Gastrocnemius medialis (tissue), 4 donors: Measurements from ENCODE around the gene TEX12. TPM values are rescaled to one million over a fixed set of nuclear protein-coding genes. Genes with fewer than 3 reads are reported as not detected.
"Not testable (repeated sequence)": the region's sequence is repeated elsewhere in the genome, so short reads cannot be mapped to it uniquely, and the experiment has no call there.

ENCODE experiments used
- ATAC-seq, 2 donors: fragments of 150-250 bp; one replicate each; pipeline ENCODE4 v1.9.1; 2016
- DNase-seq, 2 donors: peaks; one replicate each; pipeline ENCODE4 v3.0.0-alpha.2; 2019
- H3K27ac ChIP-seq, 4 donors: fragments of 200-600 bp; sonication (generic); 1 replicate in 1 of 4; 2 replicates in 3 of 4; pipeline ENCODE4 v1.5.1; 2016 to 2018; ENCODE audit warnings: mild to moderate bottlenecking in 2 of 4, moderate library complexity in 1 of 4
- H3K27me3 ChIP-seq, 3 donors: fragments of 200-600 bp; sonication (generic) in 2 of 3; 1 replicate in 1 of 3; 2 replicates in 2 of 3; pipeline versions ENCODE4 v1.5.1 to v1.6.0; 2016 to 2019; ENCODE audit warnings: mild to moderate bottlenecking in 1 of 3, moderate library complexity in 1 of 3
- H3K36me3 ChIP-seq, 2 donors: fragments of 200-600 bp; sonication (generic) in 1 of 2; one replicate each; pipeline ENCODE4 v1.5.1; 2017 to 2018
- H3K4me1 ChIP-seq, 2 donors: fragments of 200-600 bp; sonication (generic) in 1 of 2; one replicate each; pipeline ENCODE4 v1.5.1; 2016 to 2017; ENCODE audit warnings: mild to moderate bottlenecking in 2 of 2
- H3K4me3 ChIP-seq, 4 donors: fragments of 200-600 bp; sonication (generic) in 3 of 4; 1 replicate in 1 of 4; 2 replicates in 3 of 4; pipeline ENCODE4 v1.5.1; 2016 to 2019; ENCODE audit warnings: mild to moderate bottlenecking in 2 of 4
- H3K9me3 ChIP-seq, 3 donors: fragments of 200-600 bp; sonication (generic) in 2 of 3; 1 replicate in 1 of 3; 2 replicates in 2 of 3; pipeline ENCODE4 v1.5.1; 2016 to 2019
- POLR2A ChIP-seq, 2 donors: fragments of 450-650 bp; IDR thresholded peaks; one replicate each; pipeline ENCODE4 v1.6.1; 2017; ENCODE audit warnings: antibody characterized with exemption in 2 of 2, mild to moderate bottlenecking in 2 of 2, moderate library complexity in 2 of 2
- in situ Hi-C, 4 donors: fragments of 200-750 bp; cut with MboI; loops; one replicate each; pipeline versions ENCODE4 v1.15.0 to v1.8.0; 2017; ENCODE audit warnings: low sequenced_read_pairs in 4 of 4
- intact Hi-C: fragments of 100-400 bp; cut with DNase I; formaldehyde crosslinking; loops from one replicate; pipeline ENCODE4 v1.15.1; 2023; ENCODE audit warnings: low total_unique reads
- total RNA-seq, 4 donors: library from RNA; depleted of rRNA; stranded (reverse); fragments of >200 nt; gene quantifications; one replicate each; pipeline versions ENCODE4 v1.1.0 to v1.2.3, GENCODE V29; 2016
- TF ChIP-seq, protein P1 (sequence below), 5 experiments: fragments of 450-650 bp in 3 of 5; fragments of 200-600 bp in 2 of 5; sonication (generic) in 2 of 5; IDR thresholded peaks in 4 of 5; conservative IDR thresholded peaks in 1 of 5; 1 replicate in 4 of 5; 2 replicates in 1 of 5; pipeline ENCODE4 v1.5.1; 2016 to 2019; ENCODE audit warnings: antibody characterized with exemption in 5 of 5, mild to moderate bottlenecking in 3 of 5, moderate library complexity in 3 of 5

Gene TEX12
- total RNA-seq, 4 donors from 2014 or later = 0.62 to 2.1 (median 0.68) TPM; not detected in 1

DNA sequence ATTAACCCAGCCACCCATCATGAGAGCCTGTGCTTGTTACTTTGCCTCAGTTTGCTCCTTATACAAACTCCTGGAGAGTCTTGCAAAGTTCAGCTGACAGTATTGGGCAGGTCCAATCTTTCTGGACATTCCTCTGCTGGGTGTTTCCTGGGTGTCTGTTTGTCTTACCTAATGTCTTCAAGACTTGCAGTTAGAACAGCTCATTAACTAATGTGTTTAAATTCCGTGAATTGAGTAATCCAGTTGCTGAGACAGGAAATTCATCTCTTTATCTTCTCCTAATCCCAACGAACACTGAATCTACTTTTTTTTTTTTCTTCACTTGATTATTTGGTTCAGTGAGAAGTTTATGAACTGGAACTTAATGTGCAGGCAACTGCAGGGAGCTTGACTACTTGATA lies 28.8 kb downstream of the TEX12 start:
- in situ Hi-C loops = no loop called here
- TF ChIP-seq, protein P1, sequence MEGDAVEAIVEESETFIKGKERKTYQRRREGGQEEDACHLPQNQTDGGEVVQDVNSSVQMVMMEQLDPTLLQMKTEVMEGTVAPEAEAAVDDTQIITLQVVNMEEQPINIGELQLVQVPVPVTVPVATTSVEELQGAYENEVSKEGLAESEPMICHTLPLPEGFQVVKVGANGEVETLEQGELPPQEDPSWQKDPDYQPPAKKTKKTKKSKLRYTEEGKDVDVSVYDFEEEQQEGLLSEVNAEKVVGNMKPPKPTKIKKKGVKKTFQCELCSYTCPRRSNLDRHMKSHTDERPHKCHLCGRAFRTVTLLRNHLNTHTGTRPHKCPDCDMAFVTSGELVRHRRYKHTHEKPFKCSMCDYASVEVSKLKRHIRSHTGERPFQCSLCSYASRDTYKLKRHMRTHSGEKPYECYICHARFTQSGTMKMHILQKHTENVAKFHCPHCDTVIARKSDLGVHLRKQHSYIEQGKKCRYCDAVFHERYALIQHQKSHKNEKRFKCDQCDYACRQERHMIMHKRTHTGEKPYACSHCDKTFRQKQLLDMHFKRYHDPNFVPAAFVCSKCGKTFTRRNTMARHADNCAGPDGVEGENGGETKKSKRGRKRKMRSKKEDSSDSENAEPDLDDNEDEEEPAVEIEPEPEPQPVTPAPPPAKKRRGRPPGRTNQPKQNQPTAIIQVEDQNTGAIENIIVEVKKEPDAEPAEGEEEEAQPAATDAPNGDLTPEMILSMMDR (IDR thresholded peaks at IDR 0.05 in 4 of 5, conservative IDR thresholded peaks at IDR 0.05 in 1 of 5) = no peak
- TF ChIP-seq POLR2A (IDR thresholded peaks at IDR 0.05) = no peak
- intact Hi-C loops = no loop called here
- H3K36me3 ChIP-seq = no peaks in the 10 kb centered on the region
- H3K4me1 ChIP-seq = peaks cover 5 to 7% of the 10 kb centered on the region in 2 donors
- no peaks in the 10 kb centered on the region for H3K9me3 ChIP-seq
- DNase-seq = no peak
- H3K27me3 ChIP-seq = no peaks in the 10 kb centered on the region
- no peak for ATAC-seq
- no peak overlapping the region for H3K4me3 ChIP-seq
- H3K27ac ChIP-seq = no peak overlapping the region

DNA sequence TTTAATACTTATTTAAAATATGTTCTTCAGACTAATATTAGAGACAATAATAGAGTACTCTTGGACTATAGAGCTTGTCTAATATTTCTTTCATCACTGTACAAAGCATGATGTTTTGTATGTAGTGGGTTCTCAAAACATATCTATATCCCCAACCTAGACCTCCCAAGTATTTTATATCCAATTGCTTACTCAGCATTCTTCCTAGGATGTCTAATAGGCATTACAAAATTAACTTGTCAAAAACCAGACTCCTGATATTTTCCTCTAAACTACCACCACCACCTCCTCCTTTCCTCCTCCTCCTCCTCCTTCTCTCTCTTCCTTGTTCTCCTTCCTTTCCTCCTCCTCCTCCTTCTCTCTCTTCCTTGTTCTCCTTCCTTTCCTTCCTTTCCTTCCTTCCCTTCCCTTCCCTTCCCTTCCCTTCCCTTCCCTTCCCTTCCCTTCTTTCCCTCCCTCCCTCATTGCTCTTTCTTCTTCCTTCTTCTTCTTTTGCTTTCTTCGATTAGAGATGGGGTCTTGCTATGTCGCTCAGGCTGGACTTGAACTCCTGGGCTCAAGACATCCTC lies 29.4 kb downstream of the TEX12 start:
- DNase-seq (no peak), ATAC-seq (no peak)
- H3K4me1 ChIP-seq = peaks cover 5 to 7% of the 10 kb centered on the region in 2 donors
- TF ChIP-seq, protein P1 (IDR thresholded peaks at IDR 0.05 in 4 of 5, conservative IDR thresholded peaks at IDR 0.05 in 1 of 5) = no peak
- H3K27ac ChIP-seq = no peak overlapping the region
- intact Hi-C loops (no loop called here), in situ Hi-C loops (no loop called here)
- no peak overlapping the region for H3K4me3 ChIP-seq
- no peaks in the 10 kb centered on the region for H3K9me3 ChIP-seq
- H3K36me3 ChIP-seq = no peaks in the 10 kb centered on the region
- no peaks in the 10 kb centered on the region for H3K27me3 ChIP-seq

DNA sequence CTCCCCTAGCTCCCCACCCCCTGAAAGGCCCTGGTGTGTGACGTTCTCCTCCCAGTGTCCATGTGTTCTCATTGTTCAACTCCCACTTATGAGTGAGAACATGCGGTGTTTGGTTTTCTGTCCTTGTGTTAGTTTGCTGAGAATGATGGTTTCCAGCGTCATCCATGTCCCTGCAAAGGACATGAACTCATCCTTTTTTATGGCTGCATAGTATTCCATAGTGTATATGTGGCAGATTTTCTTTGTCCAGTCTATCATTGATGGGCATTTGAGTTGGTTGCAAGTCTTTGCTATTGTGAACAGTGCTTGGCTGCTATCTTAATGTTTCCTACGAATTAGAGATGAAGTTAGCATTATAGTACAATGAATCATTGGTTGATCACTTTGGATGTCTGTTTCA lies 31.9 kb downstream of the TEX12 start:
- H3K36me3 ChIP-seq, H3K27me3 ChIP-seq, H3K4me1 ChIP-seq, intact Hi-C loops, in situ Hi-C loops, ATAC-seq, H3K4me3 ChIP-seq, H3K27ac ChIP-seq, DNase-seq, H3K9me3 ChIP-seq: not testable (repeated sequence)

DNA sequence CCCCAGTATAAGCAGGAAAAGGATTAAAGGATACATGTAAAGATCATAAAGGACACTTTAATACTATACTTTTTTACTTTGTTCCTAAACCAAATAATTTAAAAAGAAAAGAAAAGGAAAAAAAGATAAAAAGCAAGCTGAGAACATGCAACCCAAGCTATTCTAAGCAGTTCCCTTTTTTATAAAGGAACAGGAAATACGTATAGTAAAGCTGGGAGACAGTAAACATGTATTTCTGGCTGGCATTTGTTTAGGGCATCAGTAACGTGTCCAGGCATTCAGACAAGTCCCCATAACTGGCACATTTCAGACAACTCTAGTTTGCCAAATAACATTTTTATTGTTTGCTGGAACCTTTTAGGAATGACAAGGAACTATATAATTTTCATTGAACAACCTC lies 33.1 kb downstream of the TEX12 start:
- no peaks in the 10 kb centered on the region for H3K27me3 ChIP-seq
- in situ Hi-C loops = loop anchor here in 1 of 4 donors (25.0 kb wide), 1 partner anchor 1087 kb away; no protein-coding TSS in a partner anchor
- no peak for TF ChIP-seq POLR2A (IDR thresholded peaks at IDR 0.05)
- TF ChIP-seq, protein P1 (IDR thresholded peaks at IDR 0.05 in 4 of 5, conservative IDR thresholded peaks at IDR 0.05 in 1 of 5) = no peak
- no peak overlapping the region for H3K27ac ChIP-seq
- intact Hi-C loops = no loop called here
- H3K9me3 ChIP-seq = no peaks in the 10 kb centered on the region
- no peak for DNase-seq
- no peak overlapping the region for H3K4me3 ChIP-seq
- ATAC-seq = no peak
- H3K4me1 ChIP-seq = no peaks in the 10 kb centered on the region
- H3K36me3 ChIP-seq = no peaks in the 10 kb centered on the region

DNA sequence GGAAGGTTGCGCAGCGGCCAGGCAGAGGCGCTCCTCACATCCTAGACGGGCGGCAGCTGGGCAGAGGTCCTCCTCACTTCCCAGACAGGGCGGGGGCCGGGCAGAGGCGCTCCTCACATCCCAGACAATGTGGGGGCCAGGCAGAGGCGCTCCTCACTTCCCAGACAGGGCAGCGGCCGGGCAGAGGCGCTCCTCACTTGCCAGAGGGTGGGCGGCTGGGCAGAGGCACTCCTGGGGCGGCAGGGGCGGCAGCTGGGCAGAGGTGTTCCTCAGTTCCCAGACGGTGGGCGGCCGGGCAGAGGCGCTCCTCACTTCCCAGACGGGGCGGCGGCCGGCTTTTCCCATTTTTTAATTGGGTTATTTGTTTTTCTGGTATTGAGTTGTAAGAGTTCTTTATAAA lies 38.9 kb downstream of the TEX12 start:
- intact Hi-C loops (no loop called here), in situ Hi-C loops (loop anchor here in 1 of 4 donors (25.0 kb wide), 1 partner anchor 1081 kb away; no protein-coding TSS in a partner anchor)
- no peaks in the 10 kb centered on the region for H3K27me3 ChIP-seq
- H3K4me3 ChIP-seq = no peak overlapping the region
- no peaks in the 10 kb centered on the region for H3K4me1 ChIP-seq
- ATAC-seq (no peak), DNase-seq (no peak)
- no peaks in the 10 kb centered on the region for H3K36me3 ChIP-seq
- H3K27ac ChIP-seq = no peak overlapping the region
- TF ChIP-seq, protein P1 (IDR thresholded peaks at IDR 0.05 in 4 of 5, conservative IDR thresholded peaks at IDR 0.05 in 1 of 5) = no peak
- TF ChIP-seq POLR2A (IDR thresholded peaks at IDR 0.05) = no peak
- no peaks in the 10 kb centered on the region for H3K9me3 ChIP-seq
